ENCODE measurements around the gene NIPSNAP3A.

The NIPSNAP3A gene

GRCh38 chr9:104774831-104775573, 27.5 kb downstream of the NIPSNAP3A start:
- no peak for DNase-seq

- DNase-seq: no peak
Measured at GRCh38 chr9:104775574-104775936, 28.1 kb downstream of the NIPSNAP3A start.

- DNase-seq: no peak
Measured at GRCh38 chr9:104775976-104776375, 28.5 kb downstream of the NIPSNAP3A start.

GRCh38 chr9:104776797-104777196, 29.3 kb downstream of the NIPSNAP3A start:
- no peak for DNase-seq

- DNase-seq: no peak
Measured at GRCh38 chr9:104778802-104779201, 31.3 kb downstream of the NIPSNAP3A start.

- no peak for DNase-seq
Measured at GRCh38 chr9:104779334-104779733, 31.9 kb downstream of the NIPSNAP3A start.

GRCh38 chr9:104779946-104780535, 32.6 kb downstream of the NIPSNAP3A start:
- DNase-seq: no peak

GRCh38 chr9:104780796-104781395, 33.4 kb downstream of the NIPSNAP3A start:
- no peak for DNase-seq

GRCh38 chr9:104783588-104783987, 36.1 kb downstream of the NIPSNAP3A start:
- no peak for DNase-seq

GRCh38 chr9:104784098-104784497, 36.6 kb downstream of the NIPSNAP3A start:
- no peak for DNase-seq

- no peak for DNase-seq
Measured at GRCh38 chr9:104786293-104786692, 38.8 kb downstream of the NIPSNAP3A start.

- no peak for DNase-seq
Measured at GRCh38 chr9:104787306-104788015, 40.0 kb downstream of the NIPSNAP3A start.

- no peak for DNase-seq
Measured at GRCh38 chr9:104788251-104788650, 40.8 kb downstream of the NIPSNAP3A start.

- no peak for DNase-seq
Measured at GRCh38 chr9:104794070-104794469, 46.6 kb downstream of the NIPSNAP3A start.

- no peak for DNase-seq
Measured at GRCh38 chr9:104795082-104795481, 47.6 kb downstream of the NIPSNAP3A start.

- no peak for DNase-seq
Measured at GRCh38 chr9:104795857-104796256, 48.4 kb downstream of the NIPSNAP3A start.

GRCh38 chr9:104798209-104798995, 50.9 kb downstream of the NIPSNAP3A start:
- no peak for DNase-seq

- DNase-seq: no peak
Measured at GRCh38 chr9:104800068-104800785, 52.7 kb downstream of the NIPSNAP3A start.

- no peak for DNase-seq
Measured at GRCh38 chr9:104802110-104802509, 54.6 kb downstream of the NIPSNAP3A start.

- no peak for DNase-seq
Measured at GRCh38 chr9:104802906-104803305, 55.4 kb downstream of the NIPSNAP3A start.

GRCh38 chr9:104805441-104805840, 58.0 kb downstream of the NIPSNAP3A start:
- DNase-seq: no peak

GRCh38 chr9:104808035-104808614, 60.6 kb downstream of the NIPSNAP3A start:
- no peak for DNase-seq
